Stomach (tissue), 9 donors: ENCODE data around the gene IQCH. TPM values are rescaled to one million over a fixed set of nuclear protein-coding genes. Genes with fewer than 3 reads are reported as not detected.

ENCODE experiments used
- DNase-seq, 2 donors: peaks; one replicate each; pipeline versions ENCODE4 v3.0.0 to v3.0.0-alpha.2; 2013 to 2019
- H3K27ac ChIP-seq, 5 donors: fragments of 200-600 bp in 4 of 5; sonication (generic) in 4 of 5; one replicate each; pipeline ENCODE4 v1.5.1; 2013 to 2019; ENCODE audit warnings: mild to moderate bottlenecking in 1 of 5, moderate library complexity in 1 of 5
- H3K27me3 ChIP-seq, 3 donors: fragments of 200-600 bp; sonication (generic); one replicate each; pipeline ENCODE4 v1.5.1; 2017 to 2019; ENCODE audit warnings: mixed run types in 1 of 3
- H3K36me3 ChIP-seq, 4 donors: fragments of 200-600 bp; sonication (generic); 1 replicate in 3 of 4; 2 replicates in 1 of 4; pipeline ENCODE4 v1.5.1; 2016 to 2019
- H3K4me1 ChIP-seq, 4 donors: fragments of 200-600 bp; sonication (generic); one replicate each; pipeline ENCODE4 v1.5.1; 2016 to 2019
- H3K4me3 ChIP-seq, 4 donors: fragments of 200-600 bp; sonication (generic) in 3 of 4; one replicate each; pipeline ENCODE4 v1.5.1; 2016 to 2019; ENCODE audit warnings: mild to moderate bottlenecking in 1 of 4
- H3K9me3 ChIP-seq, 4 donors: fragments of 200-600 bp; sonication (generic); one replicate each; pipeline ENCODE4 v1.5.1; 2016 to 2019
- CTCF ChIP-seq, 7 experiments: fragments of 450-650 bp in 4 of 7; fragments of 200-600 bp in 3 of 7; sonication (generic) in 3 of 7; IDR thresholded peaks; one replicate each; pipeline ENCODE4 v1.5.1; 2016 to 2019; ENCODE audit warnings: antibody characterized with exemption in 7 of 7, control low read depth in 2 of 7, mild to moderate bottlenecking in 1 of 7
- EP300 ChIP-seq: sonication (generic); formaldehyde crosslinking; IDR thresholded peaks from one replicate; pipeline ENCODE4 v1.6.1; 2017; ENCODE audit warnings: antibody characterized with exemption
- POLR2A ChIP-seq, 4 donors: fragments of 450-650 bp; IDR thresholded peaks; one replicate each; pipeline ENCODE4 v1.6.1; 2016; ENCODE audit warnings: antibody characterized with exemption in 4 of 4, control low read depth in 2 of 4, mild to moderate bottlenecking in 1 of 4, moderate library complexity in 1 of 4
- POLR2AphosphoS5 ChIP-seq, 3 donors: sonication (generic); formaldehyde crosslinking; IDR thresholded peaks; one replicate each; pipeline ENCODE4 v1.6.1; 2016; ENCODE audit warnings: antibody characterized with exemption in 3 of 3
- WGBS, 5 donors: extraction: QIAGEN DNeasy Blood & Tissue Kit in 3 of 5; methylation state at CpG; one replicate each; pipeline versions ENCODE4 v1.1.5 to v1.1.7; 2013 to 2018; 5-methylcytosine and 5-hydroxymethylcytosine counted together
- intact Hi-C: fragments of 100-400 bp; cut with DNase I; formaldehyde crosslinking; loops from one replicate; pipeline ENCODE4 v1.15.1; 2023; ENCODE audit warnings: low total_unique reads
- polyA plus RNA-seq, 3 donors: library from polyadenylated mRNA; stranded (reverse); fragments of 200-250 nt; gene quantifications; one replicate each; pipeline ENCODE4 v1.2.3, GENCODE V29; 2013
- total RNA-seq, 5 donors: library from RNA; depleted of rRNA; stranded (reverse); fragments of >200 nt; gene quantifications; one replicate each; pipeline versions ENCODE4 v1.1.0 to v1.2.3, GENCODE V29; 2014 to 2016
- donor health status: healthy with polysubstance abuse.
- donor health status: Bipolar disorder and iron deficiency.
- donor health status: healthy.

Gene IQCH
- total and polyA plus RNA-seq, 8 donors, result 0.25 to 9.4 (median 1.7) TPM; not detected in 1

DNA sequence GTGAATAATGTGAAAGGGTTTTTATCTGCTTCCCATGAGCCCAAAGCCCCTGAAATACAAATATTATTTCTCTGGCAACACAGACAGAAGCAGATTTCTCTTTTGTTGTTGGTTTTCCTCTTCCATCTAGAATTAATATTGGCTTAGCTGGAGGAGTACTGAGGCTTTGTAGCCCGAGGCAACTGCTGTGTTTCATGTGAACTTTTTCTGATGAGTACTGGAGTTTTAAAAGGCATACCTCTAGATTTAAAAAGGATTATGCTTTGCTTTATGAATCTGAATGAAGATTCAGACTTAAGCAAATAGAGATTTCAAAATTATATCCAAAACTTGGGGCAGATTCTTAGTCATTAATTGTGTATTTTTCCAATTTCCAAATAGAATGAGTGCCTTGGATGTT is 50.9 kb downstream of the IQCH start:
- peak in 1 of 2 donors; percentile 6 for DNase-seq
- no peaks in the 10 kb centered on the region for H3K27me3 ChIP-seq
- no peaks in the 10 kb centered on the region for H3K36me3 ChIP-seq
- H3K27ac ChIP-seq, result no peak overlapping the region
- no peak overlapping the region for H3K4me3 ChIP-seq
- 2 to 42% (median 28%) methylated on average over 1 of the region's 1 CpG for WGBS, 5 donors
- TF ChIP-seq CTCF (IDR thresholded peaks at IDR 0.05) (no peak), EP300 (no peak), POLR2A (IDR thresholded peaks at IDR 0.05) (no peak), POLR2AphosphoS5 (IDR thresholded peaks at IDR 0.05) (no peak)
- H3K4me1 ChIP-seq, result no peaks in the 10 kb centered on the region
- intact Hi-C loops, result no loop called here
- H3K9me3 ChIP-seq, result no peaks in the 10 kb centered on the region

DNA sequence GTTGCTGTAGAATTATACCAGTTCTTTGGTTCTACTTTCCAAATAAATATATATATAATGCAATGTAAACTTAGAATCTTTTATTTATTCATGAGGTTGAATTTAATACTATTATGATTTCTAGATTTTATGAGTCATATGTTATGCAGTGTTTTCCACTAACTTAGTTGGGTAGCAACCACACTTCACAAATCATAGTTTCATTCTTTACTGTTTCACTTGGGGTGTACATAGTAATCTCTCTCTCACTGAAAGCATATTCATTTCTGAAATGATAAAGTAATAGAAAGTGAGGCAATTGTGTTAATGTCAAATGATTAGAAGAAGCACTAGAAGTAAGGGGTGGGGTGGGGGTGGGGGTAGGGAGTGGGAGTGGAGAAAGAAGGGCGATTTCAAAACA is 52.6 kb downstream of the IQCH start:
- no peaks in the 10 kb centered on the region for H3K4me1 ChIP-seq
- intact Hi-C loops, result no loop called here
- no peaks in the 10 kb centered on the region for H3K9me3 ChIP-seq
- no peak overlapping the region for H3K27ac ChIP-seq
- DNase-seq, result peak in 1 of 2 donors; percentile 38
- no peak overlapping the region for H3K4me3 ChIP-seq
- no peaks in the 10 kb centered on the region for H3K36me3 ChIP-seq
- no peaks in the 10 kb centered on the region for H3K27me3 ChIP-seq
- WGBS, 5 donors, result 43 to 58% (median 49%) methylated on average over 1 of the region's 1 CpG
- TF ChIP-seq EP300 (no peak), CTCF (IDR thresholded peaks at IDR 0.05) (no peak), POLR2AphosphoS5 (IDR thresholded peaks at IDR 0.05) (no peak), POLR2A (IDR thresholded peaks at IDR 0.05) (no peak)

- Histone ChIP-seq H3K36me3 (no peaks in the 10 kb centered on the region), H3K4me1 (no peaks in the 10 kb centered on the region), H3K4me3 (no peak overlapping the region), H3K9me3 (no peaks in the 10 kb centered on the region), H3K27ac (no peak overlapping the region), H3K27me3 (no peaks in the 10 kb centered on the region)
- DNase-seq, result peak in 1 of 2 donors; percentile 40
- no peak for TF ChIP-seq EP300
- TF ChIP-seq POLR2A (IDR thresholded peaks at IDR 0.05), result no peak
- no peak for TF ChIP-seq POLR2AphosphoS5 (IDR thresholded peaks at IDR 0.05)
- TF ChIP-seq CTCF (IDR thresholded peaks at IDR 0.05), result no peak
- intact Hi-C loops, result no loop called here
- WGBS, 5 donors, result 66 to 71% (median 70%) methylated on average over 4 of the region's 4 CpGs
These were observed 53.5 kb downstream of the IQCH start for GRCh38 chr15:67307889-67308597.

DNA sequence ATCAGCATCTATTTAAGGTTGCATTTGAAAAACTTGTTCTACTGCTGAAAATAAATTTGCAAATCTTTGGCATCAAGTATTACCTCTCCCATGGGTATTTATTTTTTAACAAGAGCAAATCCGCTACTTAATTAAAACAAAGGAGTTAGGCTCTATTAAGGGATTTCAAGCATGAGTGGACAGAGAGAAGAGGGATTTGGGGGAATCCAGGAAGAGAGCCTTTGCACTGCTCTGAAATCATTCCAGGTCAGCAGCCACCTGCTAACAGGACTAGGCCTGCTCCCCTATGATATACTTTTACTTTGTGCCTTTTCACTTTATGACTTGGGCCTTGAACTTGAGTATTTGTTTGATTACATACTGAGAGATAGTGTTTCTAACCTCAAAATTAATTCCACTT is 57.1 kb downstream of the IQCH start:
- Histone ChIP-seq H3K4me3 (no peak overlapping the region), H3K4me1 (no peaks in the 10 kb centered on the region), H3K27ac (no peak overlapping the region), H3K27me3 (no peaks in the 10 kb centered on the region), H3K9me3 (no peaks in the 10 kb centered on the region), H3K36me3 (no peaks in the 10 kb centered on the region)
- DNase-seq, result no peak
- intact Hi-C loops, result no loop called here
- no peak for TF ChIP-seq EP300
- WGBS, 5 donors, result 92 to 98% (median 97%) methylated on average over 1 of the region's 1 CpG

DNA sequence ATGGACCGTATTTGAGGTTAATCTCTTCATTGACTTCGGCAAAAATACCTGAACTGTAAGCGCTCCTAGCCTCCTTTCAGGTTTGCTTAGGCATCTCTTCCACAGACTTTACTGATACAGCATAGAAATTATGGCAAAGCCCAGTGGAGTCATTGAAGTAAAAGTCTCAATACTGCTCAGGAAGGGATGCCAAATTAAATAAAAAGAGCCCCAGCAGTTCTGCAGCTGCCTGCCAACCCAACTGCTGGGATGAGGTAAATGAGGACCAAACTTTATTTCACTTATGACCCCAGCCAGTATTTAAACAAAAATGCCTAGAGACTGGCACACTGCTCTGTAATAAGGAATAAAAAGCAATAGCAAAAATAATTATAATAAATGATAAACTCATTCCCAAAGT is 65.4 kb downstream of the IQCH start:
- TF ChIP-seq EP300 (no peak), POLR2AphosphoS5 (IDR thresholded peaks at IDR 0.05) (no peak), CTCF (IDR thresholded peaks at IDR 0.05) (no peak), POLR2A (IDR thresholded peaks at IDR 0.05) (no peak)

More for the DNA sequence above, 65.4 kb downstream of the IQCH start:
- H3K27ac ChIP-seq, result no peak overlapping the region
- no peaks in the 10 kb centered on the region for H3K9me3 ChIP-seq
- H3K4me3 ChIP-seq, result no peak overlapping the region
- no peak for DNase-seq
- H3K27me3 ChIP-seq, result no peaks in the 10 kb centered on the region
- 81 to 95% (median 89%) methylated on average over 3 of the region's 3 CpGs for WGBS, 5 donors
- no peaks in the 10 kb centered on the region for H3K36me3 ChIP-seq
- no peaks in the 10 kb centered on the region for H3K4me1 ChIP-seq
- intact Hi-C loops, result no loop called here
